ENCODE measurements around the gene FRMD8. TPM values are rescaled to one million over a fixed set of nuclear protein-coding genes. Genes with fewer than 3 reads are reported as not detected.

Gene FRMD8, protein sequence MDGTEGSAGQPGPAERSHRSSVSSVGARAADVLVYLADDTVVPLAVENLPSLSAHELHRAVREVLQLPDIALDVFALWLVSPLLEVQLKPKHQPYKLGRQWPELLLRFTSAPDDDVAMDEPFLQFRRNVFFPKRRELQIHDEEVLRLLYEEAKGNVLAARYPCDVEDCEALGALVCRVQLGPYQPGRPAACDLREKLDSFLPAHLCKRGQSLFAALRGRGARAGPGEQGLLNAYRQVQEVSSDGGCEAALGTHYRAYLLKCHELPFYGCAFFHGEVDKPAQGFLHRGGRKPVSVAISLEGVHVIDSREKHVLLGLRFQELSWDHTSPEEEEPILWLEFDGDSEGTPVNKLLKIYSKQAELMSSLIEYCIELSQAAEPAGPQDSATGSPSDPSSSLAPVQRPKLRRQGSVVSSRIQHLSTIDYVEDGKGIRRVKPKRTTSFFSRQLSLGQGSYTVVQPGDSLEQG
- 43.6 to 49.6 TPM (median 45.5 TPM) in 3 replicates for total RNA-seq
- long read RNA-seq, transcript FRMD8-201 (11 exons, 3,723 nt) = major isoform, 95 of 189 reads
- long read RNA-seq, transcript FRMD8-203 (10 exons, 1,818 nt) = minor isoform, 56 of 189 reads
- long read RNA-seq, partial matches to known transcripts = 17 of 189 reads
- long read RNA-seq, other reads (novel, unspliced or antisense) = 14 of 189 reads

- Mint-ChIP-seq H3K4me1 (ENCODE audit: low read depth) (peaks cover 87% of the 10 kb centered on the region), H3K27me3 (ENCODE audit: low read depth) (no peaks in the 10 kb centered on the region), H3K9me3 (ENCODE audit: low read depth) (no peaks in the 10 kb centered on the region), H3K27ac (ENCODE audit: unreplicated experiment) (peak within 1 kb of the TSS; percentile 99), H3K4me3 (ENCODE audit: unreplicated experiment) (peak within 1 kb of the TSS; percentile 86), H3K36me3 (ENCODE audit: low read depth) (no peaks in the 10 kb centered on the region)
- TF ChIP-seq CTCF (IDR thresholded peaks at IDR 0.05) = no peak
- DNase-seq (ENCODE audit: low spot score) = peak; percentile 94
Measured at GRCh38 chr11:65386307-65387140, at the start of gene FRMD8. Gene FRMD8, plus strand, starts transcription at chr11:65386637. Its CDS starts 400 bp downstream, at chr11:65387037.

DNA sequence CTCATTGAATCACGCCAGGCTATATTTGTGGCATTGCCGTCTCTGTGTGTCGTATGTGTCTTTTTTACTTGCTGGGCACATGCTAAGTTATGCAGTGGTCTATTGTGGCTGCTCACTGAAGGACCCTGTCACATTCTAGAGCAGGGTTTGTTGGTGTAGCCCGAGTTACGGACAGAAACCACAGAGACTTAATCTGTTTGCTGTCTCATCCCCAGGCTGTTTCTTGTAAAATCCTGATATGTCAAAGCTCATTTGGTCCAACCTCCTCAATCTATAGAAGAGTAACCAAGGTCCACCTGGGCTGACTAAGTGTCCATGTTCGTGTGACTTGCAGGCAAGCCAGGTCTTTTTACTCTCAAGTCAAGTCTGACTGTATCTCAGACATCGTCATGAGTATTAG lies 47.8 kb upstream of the FRMD8 start:
- H3K36me3 Mint-ChIP-seq (ENCODE audit: low read depth) = peaks cover 22% of the 10 kb centered on the region
- no peaks in the 10 kb centered on the region for H3K27me3 Mint-ChIP-seq (ENCODE audit: low read depth)
- H3K9me3 Mint-ChIP-seq (ENCODE audit: low read depth) = no peaks in the 10 kb centered on the region
- peaks cover 23% of the 10 kb centered on the region for H3K4me1 Mint-ChIP-seq (ENCODE audit: low read depth)
- TF ChIP-seq CTCF (IDR thresholded peaks at IDR 0.05) = no peak
- H3K4me3 Mint-ChIP-seq (ENCODE audit: unreplicated experiment) = no peak overlapping the region
- no peak for DNase-seq (ENCODE audit: low spot score)
- no peak overlapping the region for H3K27ac Mint-ChIP-seq (ENCODE audit: unreplicated experiment)

- Mint-ChIP-seq H3K4me1 (ENCODE audit: low read depth) (peaks cover 14% of the 10 kb centered on the region), H3K27ac (ENCODE audit: unreplicated experiment) (no peak overlapping the region), H3K36me3 (ENCODE audit: low read depth) (peaks cover 29% of the 10 kb centered on the region), H3K27me3 (ENCODE audit: low read depth) (no peaks in the 10 kb centered on the region), H3K9me3 (ENCODE audit: low read depth) (no peaks in the 10 kb centered on the region), H3K4me3 (ENCODE audit: unreplicated experiment) (no peak overlapping the region)
- DNase-seq (ENCODE audit: low spot score) = no peak
- TF ChIP-seq CTCF (IDR thresholded peaks at IDR 0.05) = no peak
Measured at GRCh38 chr11:65340226-65340625, 46.2 kb upstream of the FRMD8 start.

GRCh38 chr11:65341856-65342255 lies 44.6 kb upstream of the FRMD8 start:
- H3K36me3 Mint-ChIP-seq (ENCODE audit: low read depth) = peaks cover 41% of the 10 kb centered on the region
- H3K9me3 Mint-ChIP-seq (ENCODE audit: low read depth) = no peaks in the 10 kb centered on the region
- H3K27ac Mint-ChIP-seq (ENCODE audit: unreplicated experiment) = peak overlapping the region; percentile 22
- no peaks in the 10 kb centered on the region for H3K27me3 Mint-ChIP-seq (ENCODE audit: low read depth)
- no peak for TF ChIP-seq CTCF (IDR thresholded peaks at IDR 0.05)
- DNase-seq (ENCODE audit: low spot score) = no peak
- peaks cover 7% of the 10 kb centered on the region for H3K4me1 Mint-ChIP-seq (ENCODE audit: low read depth)
- no peak overlapping the region for H3K4me3 Mint-ChIP-seq (ENCODE audit: unreplicated experiment)

GRCh38 chr11:65351511-65351910 lies 34.9 kb upstream of the FRMD8 start:
- Mint-ChIP-seq H3K4me1 (ENCODE audit: low read depth) (peaks cover 17% of the 10 kb centered on the region), H3K36me3 (ENCODE audit: low read depth) (peaks cover 18% of the 10 kb centered on the region), H3K9me3 (ENCODE audit: low read depth) (no peaks in the 10 kb centered on the region), H3K4me3 (ENCODE audit: unreplicated experiment) (no peak overlapping the region), H3K27ac (ENCODE audit: unreplicated experiment) (peak overlapping the region; percentile 12), H3K27me3 (ENCODE audit: low read depth) (no peaks in the 10 kb centered on the region)
- no peak for DNase-seq (ENCODE audit: low spot score)
- TF ChIP-seq CTCF (IDR thresholded peaks at IDR 0.05) = no peak
